Activated CD4-positive, CD25-positive, alpha-beta regulatory T cell treated with anti-CD3 and anti-CD28 coated beads, Interleukin-2, amount 50 U/mL, for 72 hours (primary cell): ENCODE data around the gene ABO.
"Not testable (repeated sequence)": the region's sequence is repeated elsewhere in the genome, so short reads cannot be mapped to it uniquely, and the experiment has no call there.

ENCODE experiments used
- DNase-seq: peaks from one replicate; pipeline ENCODE4 v3.0.0; 2021

ABO gene

GRCh38 chr9:133221994-133222393 is 53.0 kb downstream of the ABO start:
- DNase-seq = not testable (repeated sequence)

- no peak for DNase-seq
Observed at GRCh38 chr9:133221177-133221809, 53.7 kb downstream of the ABO start.

GRCh38 chr9:133218049-133218975 is 56.7 kb downstream of the ABO start:
- DNase-seq = not testable (repeated sequence)

GRCh38 chr9:133217333-133217988 is 57.5 kb downstream of the ABO start:
- DNase-seq = not testable (repeated sequence)

- DNase-seq = not testable (repeated sequence)
Observed at GRCh38 chr9:133214276-133214675, 60.7 kb downstream of the ABO start.

- DNase-seq = no peak
Observed at GRCh38 chr9:133210609-133211008, 64.4 kb downstream of the ABO start.

- DNase-seq = no peak
Observed at GRCh38 chr9:133210202-133210532, 64.8 kb downstream of the ABO start.

GRCh38 chr9:133209327-133210201 is 65.4 kb downstream of the ABO start:
- DNase-seq = not testable (repeated sequence)

GRCh38 chr9:133208880-133209300 is 66.1 kb downstream of the ABO start, which contains the start of gene OBP2B:
OBP2B (minus strand) TSS chr9:133209250; CDS start chr9:133209199, 51 bp downstream.
- DNase-seq = not testable (repeated sequence)

- not testable (repeated sequence) for DNase-seq
Observed at GRCh38 chr9:133208171-133208879, 66.7 kb downstream of the ABO start.

- no peak for DNase-seq
Observed at GRCh38 chr9:133207540-133208170, 67.3 kb downstream of the ABO start.

GRCh38 chr9:133207021-133207531 is 67.9 kb downstream of the ABO start:
- DNase-seq = no peak

GRCh38 chr9:133205996-133206931 is 68.7 kb downstream of the ABO start:
- DNase-seq = no peak

GRCh38 chr9:133205481-133205887 is 69.5 kb downstream of the ABO start:
- not testable (repeated sequence) for DNase-seq
